Ishikawa (cell line): ENCODE results near the gene SMOC1.

Experiments used
- CEBPB ChIP-seq: IDR thresholded peaks from 2 replicates; pipeline ENCODE4 v1.6.1; 2012
- CREB1 ChIP-seq: IDR thresholded peaks from 2 replicates; pipeline ENCODE4 v1.6.1; 2012; ENCODE audit warnings: low read depth
- EGR1 ChIP-seq: IDR thresholded peaks from 2 replicates; pipeline ENCODE4 v1.6.1; 2012
- EP300 ChIP-seq: IDR thresholded peaks from 2 replicates; pipeline ENCODE4 v1.6.1; 2012; ENCODE audit warnings: borderline replicate concordance
- FOXM1 ChIP-seq: IDR thresholded peaks from 2 replicates; pipeline ENCODE4 v1.6.1; 2012; ENCODE audit warnings: low read depth, borderline replicate concordance
- NFIC ChIP-seq: IDR thresholded peaks from 2 replicates; pipeline ENCODE4 v1.6.1; 2012
- RAD21 ChIP-seq: IDR thresholded peaks from 2 replicates; pipeline ENCODE4 v1.6.1; 2012; ENCODE audit warnings: low read depth
- REST ChIP-seq: IDR thresholded peaks from 2 replicates; pipeline ENCODE4 v1.6.1; 2012; ENCODE audit warnings: low read depth, mild to moderate bottlenecking
- TAF1 ChIP-seq: IDR thresholded peaks from 2 replicates; pipeline ENCODE4 v1.6.1; 2012; ENCODE audit warnings: low read depth, mild to moderate bottlenecking
- TCF12 ChIP-seq: IDR thresholded peaks from 2 replicates; pipeline ENCODE4 v1.6.1; 2012; ENCODE audit warnings: low read depth
- TEAD4 ChIP-seq: IDR thresholded peaks from 2 replicates; pipeline ENCODE4 v1.6.1; 2012
- USF1 ChIP-seq: IDR thresholded peaks from 2 replicates; pipeline ENCODE4 v1.6.1; 2012
- YY1 ChIP-seq: IDR thresholded peaks from 2 replicates; pipeline ENCODE4 v1.6.1; 2012; ENCODE audit warnings: low read depth
- ZBTB7A ChIP-seq: IDR thresholded peaks from 2 replicates; pipeline ENCODE4 v1.6.1; 2012; ENCODE audit warnings: low read depth
- TF ChIP-seq, protein P1 (sequence below): IDR thresholded peaks from 2 replicates; pipeline ENCODE4 v1.6.1; 2012

SMOC1 gene

GRCh38 chr14:69879175-69880043 lies at the start of gene SMOC1:
TSS of gene SMOC1 (plus strand) at chr14:69879416. CDS start at chr14:69879679, 263 bp downstream.
- no peak for TF ChIP-seq YY1
- no peak for TF ChIP-seq TCF12
- TF ChIP-seq EP300, result no peak
- TF ChIP-seq CREB1, result no peak
- TF ChIP-seq REST, result no peak
- no peak for TF ChIP-seq TAF1
- no peak for TF ChIP-seq EGR1
- TF ChIP-seq CEBPB, result no peak
- TF ChIP-seq NFIC, result no peak
- no peak for TF ChIP-seq ZBTB7A
- no peak for TF ChIP-seq TEAD4
- no peak for TF ChIP-seq USF1

DNA sequence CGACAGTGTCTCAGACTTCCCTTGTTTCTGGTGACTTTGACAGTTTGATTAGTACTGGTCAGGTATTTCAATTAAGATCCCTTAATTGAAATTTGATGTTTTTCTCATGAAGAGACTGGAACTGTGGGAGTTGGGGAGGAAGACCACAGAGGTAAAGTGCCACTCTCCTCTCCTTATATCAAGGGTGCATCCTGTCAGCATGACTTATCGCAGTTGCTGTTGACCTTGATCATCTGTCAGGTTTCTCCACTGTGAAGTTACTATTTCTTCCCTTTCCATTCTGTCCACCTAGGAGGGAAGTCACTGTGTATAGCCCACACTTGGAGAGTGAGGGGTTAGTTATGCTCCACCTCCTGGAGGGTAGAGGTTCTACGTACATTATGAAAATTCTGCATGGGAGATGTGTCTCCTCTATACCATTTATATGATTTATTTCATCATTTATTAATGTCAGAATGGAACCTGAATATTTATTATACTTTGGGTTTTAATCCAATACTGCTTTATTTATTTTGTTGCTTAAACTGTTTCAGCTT lies 40.3 kb upstream of the SMOC1 start:
- no peak for TF ChIP-seq TEAD4
- no peak for TF ChIP-seq CREB1
- TF ChIP-seq CEBPB, result no peak
- TF ChIP-seq EP300, result no peak
- no peak for TF ChIP-seq FOXM1
- no peak for TF ChIP-seq YY1
- no peak for TF ChIP-seq USF1
- no peak for TF ChIP-seq TCF12

DNA sequence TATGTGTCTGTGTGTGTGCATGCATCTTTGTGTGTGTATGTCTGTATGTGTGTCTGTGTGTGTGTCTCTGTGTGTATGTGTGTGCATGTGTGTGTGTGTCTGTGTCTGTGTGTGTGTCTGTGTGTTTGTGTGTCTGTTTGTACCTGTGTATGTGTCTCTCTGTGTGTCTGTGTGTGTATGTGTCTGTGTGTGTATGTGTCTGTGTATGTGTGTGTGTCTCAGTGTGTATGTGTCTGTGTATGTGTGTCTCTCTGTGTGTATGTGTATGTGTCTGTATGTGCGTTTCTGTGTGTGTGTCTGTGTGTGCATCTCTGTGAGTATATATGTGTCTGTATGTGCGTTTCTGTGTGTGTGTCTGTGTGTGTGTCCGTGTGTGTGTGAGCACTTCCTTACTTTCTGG lies 39.6 kb upstream of the SMOC1 start:
- TF ChIP-seq FOXM1 (no peak), USF1 (no peak), TCF12 (no peak), EGR1 (no peak), EP300 (no peak), ZBTB7A (no peak), RAD21 (no peak)
- TF ChIP-seq, protein P1, sequence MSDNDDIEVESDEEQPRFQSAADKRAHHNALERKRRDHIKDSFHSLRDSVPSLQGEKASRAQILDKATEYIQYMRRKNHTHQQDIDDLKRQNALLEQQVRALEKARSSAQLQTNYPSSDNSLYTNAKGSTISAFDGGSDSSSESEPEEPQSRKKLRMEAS, result no peak

- TF ChIP-seq TAF1 (no peak), USF1 (no peak), EGR1 (no peak), NFIC (no peak), REST (no peak), CEBPB (no peak), ZBTB7A (no peak), TEAD4 (no peak), CREB1 (no peak), TCF12 (no peak)
Measured at GRCh38 chr14:69841656-69842055, 37.6 kb upstream of the SMOC1 start.

- TF ChIP-seq USF1, result no peak
- TF ChIP-seq TEAD4, result no peak
- TF ChIP-seq, protein P1, result no peak
- no peak for TF ChIP-seq TAF1
- no peak for TF ChIP-seq ZBTB7A
- no peak for TF ChIP-seq EGR1
- TF ChIP-seq REST, result no peak
- TF ChIP-seq CEBPB, result no peak
- TF ChIP-seq RAD21, result no peak
- no peak for TF ChIP-seq NFIC
- no peak for TF ChIP-seq EP300
- no peak for TF ChIP-seq YY1
- TF ChIP-seq CREB1, result no peak
- TF ChIP-seq FOXM1, result no peak
Measured at GRCh38 chr14:69842686-69843420, 36.4 kb upstream of the SMOC1 start.
